HEK293T (cell line): Measurements from ENCODE around the gene LRRC52.

Experiments
- FOXK2 ChIP-seq: fragments of 450-650 bp; IDR thresholded peaks from 2 replicates; pipeline ENCODE4 v1.6.1; 2016; ENCODE audit warnings: mild to moderate bottlenecking
- FOXM1 ChIP-seq: fragments of 450-650 bp; IDR thresholded peaks from 2 replicates; pipeline ENCODE4 v1.6.1; 2017; ENCODE audit warnings: mild to moderate bottlenecking, borderline replicate concordance
- L3MBTL2 ChIP-seq: fragments of 450-650 bp; conservative IDR thresholded peaks from 2 replicates; pipeline ENCODE4 v1.6.1; 2016; ENCODE audit warnings: mild to moderate bottlenecking
- SP1 ChIP-seq: fragments of 450-650 bp; IDR thresholded peaks from 2 replicates; pipeline ENCODE4 v1.6.1; 2017
- TF ChIP-seq, protein P1 (sequence below): fragments of 450-650 bp; IDR thresholded peaks from 2 replicates; pipeline ENCODE4 v1.6.1; 2016

DNA sequence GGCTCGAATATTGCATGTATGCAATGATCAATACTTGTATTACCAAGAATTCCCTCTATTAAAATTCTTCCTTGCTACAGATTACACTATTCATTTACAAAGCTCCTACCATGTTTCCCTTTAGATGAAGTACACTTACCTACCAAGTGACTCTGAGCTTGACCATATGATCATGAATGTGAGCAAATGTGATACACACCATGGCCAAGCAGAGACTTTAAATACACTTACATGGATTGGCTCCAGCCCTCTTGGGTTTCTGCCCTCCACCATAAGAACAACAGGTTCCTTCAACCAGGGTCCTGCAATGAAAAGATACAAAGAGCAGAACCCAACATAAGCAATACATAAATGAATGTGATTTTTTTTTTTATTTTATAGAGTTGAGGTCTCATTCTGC is 30.0 kb downstream of the LRRC52 start:
- no peak for TF ChIP-seq SP1
- TF ChIP-seq FOXK2, result no peak
- TF ChIP-seq L3MBTL2, result no peak
- TF ChIP-seq, protein P1, sequence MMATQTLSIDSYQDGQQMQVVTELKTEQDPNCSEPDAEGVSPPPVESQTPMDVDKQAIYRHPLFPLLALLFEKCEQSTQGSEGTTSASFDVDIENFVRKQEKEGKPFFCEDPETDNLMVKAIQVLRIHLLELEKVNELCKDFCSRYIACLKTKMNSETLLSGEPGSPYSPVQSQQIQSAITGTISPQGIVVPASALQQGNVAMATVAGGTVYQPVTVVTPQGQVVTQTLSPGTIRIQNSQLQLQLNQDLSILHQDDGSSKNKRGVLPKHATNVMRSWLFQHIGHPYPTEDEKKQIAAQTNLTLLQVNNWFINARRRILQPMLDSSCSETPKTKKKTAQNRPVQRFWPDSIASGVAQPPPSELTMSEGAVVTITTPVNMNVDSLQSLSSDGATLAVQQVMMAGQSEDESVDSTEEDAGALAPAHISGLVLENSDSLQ, result no peak
- no peak for TF ChIP-seq FOXM1
